Astrocyte of the cerebellum (primary cell): ENCODE measurements around the gene DOHH.

ENCODE experiments used
- DNase-seq: peaks from one replicate; pipeline ENCODE4 v3.0.0-alpha.2; 2011; ENCODE audit warnings: low read depth
- H3K4me3 ChIP-seq: 2 replicates; pipeline ENCODE4 v1.5.1; 2011; ENCODE audit warnings: mild to moderate bottlenecking, low read depth, low read length, moderate library complexity
- CTCF ChIP-seq: IDR thresholded peaks from 2 replicates; pipeline ENCODE4 v1.5.1; 2012; ENCODE audit warnings: low read length, low read depth, moderate library complexity, mild to moderate bottlenecking; ENCODE audit errors: missing control alignments
- in situ Hi-C: cut with HindIII; loops from 2 replicates; pipeline ENCODE4 v1.10.0; 2017; ENCODE audit warnings: low sequenced_read_pairs

DOHH gene

GRCh38 chr19:3459089-3459881 lies 41.2 kb downstream of the DOHH start:
- TF ChIP-seq CTCF: no peak
- H3K4me3 ChIP-seq: no peak overlapping the region
- in situ Hi-C loops: no loop called here
- DNase-seq: peak; percentile 87

- no peak overlapping the region for H3K4me3 ChIP-seq
- peak; percentile 76 for DNase-seq
- no peak for TF ChIP-seq CTCF
- in situ Hi-C loops: no loop called here
These were observed 42.0 kb downstream of the DOHH start for GRCh38 chr19:3458229-3459088.

GRCh38 chr19:3457528-3458228 lies 42.8 kb downstream of the DOHH start:
- in situ Hi-C loops: no loop called here
- TF ChIP-seq CTCF: no peak
- no peak for DNase-seq
- H3K4me3 ChIP-seq: no peak overlapping the region

GRCh38 chr19:3456925-3457527 lies 43.4 kb downstream of the DOHH start:
- DNase-seq: no peak
- no peak overlapping the region for H3K4me3 ChIP-seq
- in situ Hi-C loops: no loop called here
- no peak for TF ChIP-seq CTCF

- no peak for DNase-seq
- in situ Hi-C loops: no loop called here
- no peak overlapping the region for H3K4me3 ChIP-seq
- TF ChIP-seq CTCF: no peak
These were observed 44.4 kb downstream of the DOHH start for GRCh38 chr19:3455960-3456601.
